Endothelial cell of umbilical vein (primary cell): ENCODE data around the gene EPYC. TPM values are rescaled to one million over a fixed set of nuclear protein-coding genes. Genes with fewer than 3 reads are reported as not detected.

Experiments
- BruUV-seq: library from RNA; stranded (reverse); fragments of 400-500 nt; replicated peaks from 2 replicates; lab custom pipeline; 2021; lab: Mats Ljungman, UMichigan
- CTCF ChIA-PET: fragments of 300-600, 350-600 bp; sonication (Branson Sonifier 250); formaldehyde crosslinking; loops from one replicate; lab custom pipeline; 2021; ENCODE audit warnings: antibody characterized with exemption, inconsistent platforms; lab: Charles Lee
- POLR2A ChIA-PET: fragments of 300-600, 350-600 bp; sonication (Branson Sonifier 250); formaldehyde crosslinking; loops from one replicate; lab custom pipeline; 2021; ENCODE audit warnings: antibody characterized with exemption, inconsistent platforms; lab: Charles Lee
- DNase-seq: peaks from one replicate; pipeline ENCODE4 v3.0.0-alpha.2; 2011; ENCODE audit warnings: low read depth, low spot score
- FAIRE-seq: peaks from 2 replicates; lab custom pipeline; 2011; peaks lifted over from hg19 to GRCh38; lab: Jason Lieb, UNC
- H2AFZ ChIP-seq: 2 replicates; pipeline ENCODE4 v1.6.0; 2012; ENCODE audit warnings: low read depth, low read length, control low read depth, inconsistent platforms
- H3K27ac ChIP-seq: 2 replicates; pipeline ENCODE4 v1.5.1; 2011; ENCODE audit warnings: low read depth, mild to moderate bottlenecking, control low read depth, low read length, moderate library complexity; ENCODE audit not compliant: insufficient read depth
- H3K27me3 ChIP-seq, 2 experiments: 2 replicates each; pipeline versions ENCODE4 v1.6.0 to v1.6.1; 2011; ENCODE audit warnings: low read length in 2 of 2, mixed read lengths in 1 of 2; ENCODE audit not compliant: control insufficient read depth in 2 of 2, insufficient read depth in 2 of 2
- H3K36me3 ChIP-seq, 2 experiments: 2 replicates in 1 of 2; 3 replicates in 1 of 2; pipeline ENCODE4 v1.5.1; 2011; ENCODE audit warnings: low read length in 2 of 2, mild to moderate bottlenecking in 1 of 2, moderate library complexity in 1 of 2; ENCODE audit not compliant: control insufficient read depth in 2 of 2, insufficient read depth in 2 of 2; ENCODE audit errors: extremely low read depth in 1 of 2
- H3K4me1 ChIP-seq: 3 replicates; pipeline ENCODE4 v1.5.1; 2011; ENCODE audit warnings: mild to moderate bottlenecking, low read length; ENCODE audit not compliant: control insufficient read depth, insufficient read depth; ENCODE audit errors: extremely low read depth
- H3K4me2 ChIP-seq: 2 replicates; pipeline ENCODE4 v1.6.1; 2011; ENCODE audit warnings: low read length, control low read depth, mixed read lengths; ENCODE audit not compliant: insufficient read depth
- H3K4me3 ChIP-seq, 3 experiments: fragments of 200-600 bp in 1 of 3; sonication (generic), shearing (Covaris generic) in 1 of 3; replicated peaks in 1 of 3; 2 replicates each; pipeline ENCODE4 v1.5.1; 2011 to 2016; ENCODE audit warnings: control low read depth in 3 of 3, low read length in 3 of 3, mild to moderate bottlenecking in 2 of 3, inconsistent platforms in 1 of 3, low read depth in 1 of 3, moderate library complexity in 1 of 3; ENCODE audit not compliant: insufficient read depth in 1 of 3
- H3K79me2 ChIP-seq: 2 replicates; pipeline ENCODE4 v1.6.0; 2012; ENCODE audit warnings: low read length, inconsistent platforms; ENCODE audit not compliant: control insufficient read depth, insufficient read depth
- H3K9ac ChIP-seq: replicated peaks from 2 replicates; pipeline ENCODE3; 2011; ENCODE audit warnings: low read length, control low read depth; ENCODE audit not compliant: insufficient read depth; ENCODE audit errors: extremely low read depth
- H3K9me1 ChIP-seq: replicated peaks from 3 replicates; pipeline ENCODE4 v1.6.0; 2011; ENCODE audit warnings: mild to moderate bottlenecking, low read length; ENCODE audit not compliant: control insufficient read depth, insufficient read depth; ENCODE audit errors: extremely low read depth
- H3K9me3 ChIP-seq: replicated peaks from 2 replicates; pipeline ENCODE4 v1.5.1; 2012; ENCODE audit warnings: low read length, inconsistent platforms; ENCODE audit not compliant: control insufficient read depth, insufficient read depth
- H4K20me1 ChIP-seq: replicated peaks from 2 replicates; pipeline ENCODE3; 2011; ENCODE audit warnings: mild to moderate bottlenecking, low read length; ENCODE audit not compliant: control insufficient read depth, insufficient read depth; ENCODE audit errors: extremely low read depth
- CTCF ChIP-seq, 2 donors: IDR thresholded peaks; 1 replicate in 1 of 2; 2 replicates in 1 of 2; pipeline ENCODE4 v1.5.1; 2011; ENCODE audit warnings: low read length in 2 of 2, mild to moderate bottlenecking in 2 of 2, moderate library complexity in 2 of 2, control low read depth in 1 of 2, inconsistent platforms in 1 of 2, low read depth in 1 of 2; ENCODE audit not compliant: insufficient read depth in 1 of 2; ENCODE audit errors: extremely low read depth in 1 of 2
- EZH2 ChIP-seq: IDR thresholded peaks from 2 replicates; pipeline ENCODE4 v1.6.1; 2012; ENCODE audit warnings: borderline replicate concordance, low read depth, mild to moderate bottlenecking, moderate library complexity, low read length, inconsistent platforms; ENCODE audit not compliant: severe bottlenecking
- FOS ChIP-seq: IDR thresholded peaks from 2 replicates; pipeline ENCODE4 v1.6.1; 2011; ENCODE audit warnings: mild to moderate bottlenecking, low read length, moderate library complexity, borderline replicate concordance; ENCODE audit not compliant: insufficient read depth
- GATA2 ChIP-seq: IDR thresholded peaks from 2 replicates; pipeline ENCODE4 v1.7.0; 2011; ENCODE audit warnings: low read depth, mild to moderate bottlenecking, moderate library complexity, mixed read lengths, low read length; ENCODE audit not compliant: insufficient read length, insufficient read depth
- JUN ChIP-seq: IDR thresholded peaks from 2 replicates; pipeline ENCODE4 v1.6.1; 2011; ENCODE audit warnings: borderline replicate concordance, low read depth; ENCODE audit not compliant: insufficient read length, insufficient read depth
- MAX ChIP-seq: IDR thresholded peaks from 2 replicates; pipeline ENCODE4 v1.6.1; 2011; ENCODE audit not compliant: insufficient read depth, insufficient read length
- MYC ChIP-seq: IDR thresholded peaks from one replicate; pipeline ENCODE4 v1.6.1; 2011; ENCODE audit warnings: mild to moderate bottlenecking, low read depth, low read length
- POLR2A ChIP-seq: IDR thresholded peaks from 2 replicates; pipeline ENCODE4 v1.6.1; 2012; ENCODE audit warnings: low read depth, mild to moderate bottlenecking, control low read depth, low read length
- POLR2AphosphoS5 ChIP-seq: IDR thresholded peaks from 2 replicates; pipeline ENCODE4 v1.6.1; 2012; ENCODE audit warnings: low read depth, mild to moderate bottlenecking, control low read depth, low read length, moderate library complexity; ENCODE audit not compliant: insufficient read depth
- dilution Hi-C: fragments of 300-500 bp; cut with MboI; formaldehyde crosslinking; loops from one replicate; pipeline ENCODE4 v1.15.0; 2019; ENCODE audit warnings: low sequenced_read_pairs; ENCODE audit not compliant: extremely low pct_ligation_motif_present
- intact Hi-C: fragments of 100-400 bp; cut with micrococcal nuclease; formaldehyde crosslinking; loops from one replicate; pipeline ENCODE4 v1.10.0; 2022
- polyA plus RNA-seq, 4 experiments: library from polyadenylated mRNA; depleted of rRNA in 3 of 4; stranded (reverse) in 3 of 4; unstranded in 1 of 4; fragments of >200 nt; gene quantifications; 2 replicates each; pipeline versions ENCODE4 v1.2.1 to v1.2.3, GENCODE V29; 2011 to 2012; ENCODE audit warnings: missing spikeins in 1 of 4
- total RNA-seq: library from RNA; stranded (reverse); gene quantifications from 2 replicates; pipeline ENCODE4 v1.2.3, GENCODE V29; 2021

EPYC gene
- total and polyA plus RNA-seq, 2 donors (not counting 3 experiments of a cell fraction or from before 2014, with no cell fraction given): not detected

- POLR2A ChIA-PET: no interaction called here
- no peak overlapping the region for H3K4me2 ChIP-seq
- dilution Hi-C loops: no loop called here
These were observed 18.7 kb upstream of the EPYC start for GRCh38 chr12:91023326-91024004.

More at GRCh38 chr12:91023326-91024004, 18.7 kb upstream of the EPYC start:
- Histone ChIP-seq H3K27me3 (no peaks in the 10 kb centered on the region), H3K9me3 (no peaks in the 10 kb centered on the region), H3K36me3 (no peaks in the 10 kb centered on the region), H3K27ac (no peak overlapping the region), H3K9me1 (no peaks in the 10 kb centered on the region), H2AFZ (no peak overlapping the region), H3K9ac (no peak overlapping the region), H3K4me3 (no peak overlapping the region), H3K4me1 (no peaks in the 10 kb centered on the region), H3K79me2 (no peaks in the 10 kb centered on the region), H4K20me1 (no peaks in the 10 kb centered on the region)
- TF ChIP-seq CTCF (IDR thresholded peaks at IDR 0.05; ENCODE audit: extremely low read depth in 1 of 2, insufficient read depth in 1 of 2, low read depth in 1 of 2, low read length in 2 of 2) (no peak), MYC (no peak), GATA2 (no peak), JUN (no peak), EZH2 (no peak), MAX (no peak), FOS (no peak), POLR2A (no peak), POLR2AphosphoS5 (no peak)
- no TSS peak for BruUV-seq
- DNase-seq: no peak
- intact Hi-C loops: no loop called here
- no peak for FAIRE-seq
- CTCF ChIA-PET: interaction anchor here (2.6 kb wide), 1 partner anchor 86 kb away, joined by 8 read pairs; no protein-coding TSS in a partner anchor
